WTC11 (cell line): ENCODE results near the gene ULK4.

Source experiments
- CREB1 ChIP-seq: sonication (generic); formaldehyde crosslinking; IDR thresholded peaks from 2 replicates; pipeline ENCODE4 v1.8.0; 2023; ENCODE audit warnings: mild to moderate bottlenecking, missing genetic modification reagents
- CTCF ChIP-seq: fragments of 200-600 bp; IDR thresholded peaks from 2 replicates; pipeline ENCODE4 v1.8.0; 2022; ENCODE audit warnings: antibody characterized with exemption
- E2F1 ChIP-seq: sonication (generic); formaldehyde crosslinking; IDR thresholded peaks from 2 replicates; pipeline ENCODE4 v1.8.0; 2022; ENCODE audit warnings: mild to moderate bottlenecking, missing genetic modification reagents
- NFATC4 ChIP-seq: fragments of 250-450 bp; sonication (Bioruptor Pico); IDR thresholded peaks from 2 replicates; pipeline ENCODE4 v1.9.0; 2021; ENCODE audit warnings: mild to moderate bottlenecking
- NR2C2 ChIP-seq: sonication (generic); formaldehyde crosslinking; IDR thresholded peaks from 2 replicates; pipeline ENCODE4 v1.8.0; 2022; ENCODE audit warnings: mild to moderate bottlenecking, missing genetic modification reagents
- RELA ChIP-seq: sonication (generic); formaldehyde crosslinking; IDR thresholded peaks from 2 replicates; pipeline ENCODE4 v1.8.1; 2022; ENCODE audit warnings: missing genetic modification reagents, mild to moderate bottlenecking, borderline replicate concordance
- USF1 ChIP-seq: sonication (generic); formaldehyde crosslinking; IDR thresholded peaks from 2 replicates; pipeline ENCODE4 v1.8.0; 2022; ENCODE audit warnings: mild to moderate bottlenecking, missing genetic modification reagents
- TF ChIP-seq, protein P1 (sequence below): sonication (generic); formaldehyde crosslinking; IDR thresholded peaks from 2 replicates; pipeline ENCODE4 v1.8.1; 2023; ENCODE audit warnings: mild to moderate bottlenecking, missing genetic modification reagents
- TF ChIP-seq, protein P2 (sequence below): sonication (generic); formaldehyde crosslinking; conservative IDR thresholded peaks from 2 replicates; pipeline ENCODE4 v1.8.1; 2022; ENCODE audit warnings: mild to moderate bottlenecking, missing genetic modification reagents
- TF ChIP-seq, protein P3 (sequence below): sonication (generic); formaldehyde crosslinking; IDR thresholded peaks from 2 replicates; pipeline ENCODE4 v1.8.1; 2023; ENCODE audit warnings: mild to moderate bottlenecking, missing genetic modification reagents

DNA sequence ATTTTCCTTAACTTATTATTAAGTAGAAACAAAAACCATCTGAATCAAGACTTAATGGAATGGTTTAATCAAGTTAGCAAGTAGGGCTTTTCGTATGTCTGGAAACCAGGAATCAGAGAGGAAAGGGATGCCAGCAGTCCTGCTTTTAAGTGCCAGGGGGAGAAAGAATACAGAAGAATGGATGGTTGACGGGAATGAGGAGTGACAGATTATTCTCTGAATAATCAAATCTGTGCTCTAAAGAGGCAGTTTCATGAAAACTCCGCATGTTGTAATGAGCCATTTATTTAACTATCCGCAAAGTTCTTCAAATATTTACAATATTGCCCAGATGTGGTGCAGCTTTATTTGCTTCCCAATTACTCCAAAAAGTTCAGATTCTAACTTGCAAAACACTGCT, 659.6 kb downstream of the ULK4 start:
- TF ChIP-seq, protein P1, sequence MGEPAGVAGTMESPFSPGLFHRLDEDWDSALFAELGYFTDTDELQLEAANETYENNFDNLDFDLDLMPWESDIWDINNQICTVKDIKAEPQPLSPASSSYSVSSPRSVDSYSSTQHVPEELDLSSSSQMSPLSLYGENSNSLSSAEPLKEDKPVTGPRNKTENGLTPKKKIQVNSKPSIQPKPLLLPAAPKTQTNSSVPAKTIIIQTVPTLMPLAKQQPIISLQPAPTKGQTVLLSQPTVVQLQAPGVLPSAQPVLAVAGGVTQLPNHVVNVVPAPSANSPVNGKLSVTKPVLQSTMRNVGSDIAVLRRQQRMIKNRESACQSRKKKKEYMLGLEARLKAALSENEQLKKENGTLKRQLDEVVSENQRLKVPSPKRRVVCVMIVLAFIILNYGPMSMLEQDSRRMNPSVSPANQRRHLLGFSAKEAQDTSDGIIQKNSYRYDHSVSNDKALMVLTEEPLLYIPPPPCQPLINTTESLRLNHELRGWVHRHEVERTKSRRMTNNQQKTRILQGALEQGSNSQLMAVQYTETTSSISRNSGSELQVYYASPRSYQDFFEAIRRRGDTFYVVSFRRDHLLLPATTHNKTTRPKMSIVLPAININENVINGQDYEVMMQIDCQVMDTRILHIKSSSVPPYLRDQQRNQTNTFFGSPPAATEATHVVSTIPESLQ (CRISPR knock-in tag) = no peak
- TF ChIP-seq NR2C2 = no peak
- TF ChIP-seq CTCF = no peak
- no peak for TF ChIP-seq RELA (CRISPR knock-in tag)
- no peak for TF ChIP-seq NFATC4 (CRISPR knock-in tag)
- TF ChIP-seq USF1 (CRISPR knock-in tag) = no peak
- TF ChIP-seq, protein P2, sequence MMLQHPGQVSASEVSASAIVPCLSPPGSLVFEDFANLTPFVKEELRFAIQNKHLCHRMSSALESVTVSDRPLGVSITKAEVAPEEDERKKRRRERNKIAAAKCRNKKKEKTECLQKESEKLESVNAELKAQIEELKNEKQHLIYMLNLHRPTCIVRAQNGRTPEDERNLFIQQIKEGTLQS (CRISPR knock-in tag) = no peak
- TF ChIP-seq E2F1 = no peak
- TF ChIP-seq, protein P3, sequence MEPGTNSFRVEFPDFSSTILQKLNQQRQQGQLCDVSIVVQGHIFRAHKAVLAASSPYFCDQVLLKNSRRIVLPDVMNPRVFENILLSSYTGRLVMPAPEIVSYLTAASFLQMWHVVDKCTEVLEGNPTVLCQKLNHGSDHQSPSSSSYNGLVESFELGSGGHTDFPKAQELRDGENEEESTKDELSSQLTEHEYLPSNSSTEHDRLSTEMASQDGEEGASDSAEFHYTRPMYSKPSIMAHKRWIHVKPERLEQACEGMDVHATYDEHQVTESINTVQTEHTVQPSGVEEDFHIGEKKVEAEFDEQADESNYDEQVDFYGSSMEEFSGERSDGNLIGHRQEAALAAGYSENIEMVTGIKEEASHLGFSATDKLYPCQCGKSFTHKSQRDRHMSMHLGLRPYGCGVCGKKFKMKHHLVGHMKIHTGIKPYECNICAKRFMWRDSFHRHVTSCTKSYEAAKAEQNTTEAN = no peak
- TF ChIP-seq CREB1 = no peak
